Measurements from ENCODE around the gene THUMPD2. TPM values are rescaled to one million over a fixed set of nuclear protein-coding genes. Genes with fewer than 3 reads are reported as not detected.
"Not testable (repeated sequence)": the region's sequence is repeated elsewhere in the genome, so short reads cannot be mapped to it uniquely, and the experiment has no call there.

THUMPD2 gene
- total RNA-seq, 2 donors from 2014 or later, result 7.9 to 9.9 TPM

GRCh38 chr2:39772086-39772811 is 6.8 kb downstream of the THUMPD2 start:
- intact Hi-C loops (cut with DNase I, micrococcal nuclease), result no loop called here
- no peak for ATAC-seq
- no peak for DNase-seq

GRCh38 chr2:39762448-39762847 is 16.6 kb downstream of the THUMPD2 start:
- intact Hi-C loops (cut with DNase I, micrococcal nuclease), result no loop called here
- ATAC-seq (peak; percentile 94), DNase-seq (no peak)

- DNase-seq (no peak), ATAC-seq (no peak)
- intact Hi-C loops (cut with DNase I, micrococcal nuclease), result no loop called here
Measured at GRCh38 chr2:39757156-39757555, 21.9 kb downstream of the THUMPD2 start.

- intact Hi-C loops (cut with DNase I, micrococcal nuclease), result no loop called here
- no peak for ATAC-seq
Measured at GRCh38 chr2:39755466-39755865, 23.6 kb downstream of the THUMPD2 start.

GRCh38 chr2:39743269-39743776 is 35.7 kb downstream of the THUMPD2 start:
- intact Hi-C loops (cut with DNase I, micrococcal nuclease), result no loop called here
- ATAC-seq (no peak), DNase-seq (no peak)

More at GRCh38 chr2:39755466-39755865, 23.6 kb downstream of the THUMPD2 start:
- DNase-seq, result no peak

GRCh38 chr2:39741871-39742270 is 37.2 kb downstream of the THUMPD2 start:
- DNase-seq, result no peak
- ATAC-seq, result no peak
- intact Hi-C loops (cut with DNase I, micrococcal nuclease), result no loop called here

GRCh38 chr2:39739386-39739785 is 39.7 kb downstream of the THUMPD2 start:
- intact Hi-C loops (cut with DNase I, micrococcal nuclease), result no loop called here
- ATAC-seq, result no peak
- no peak for DNase-seq

- DNase-seq, result no peak
- intact Hi-C loops (cut with DNase I, micrococcal nuclease), result no loop called here
- ATAC-seq, result no peak
Measured at GRCh38 chr2:39738936-39739335, 40.1 kb downstream of the THUMPD2 start.

GRCh38 chr2:39737661-39738060 is 41.4 kb downstream of the THUMPD2 start:
- ATAC-seq (no peak), DNase-seq (no peak)
- intact Hi-C loops (cut with DNase I, micrococcal nuclease), result no loop called here

- intact Hi-C loops (cut with DNase I, micrococcal nuclease), result no loop called here
- ATAC-seq (no peak), DNase-seq (no peak)
Measured at GRCh38 chr2:39736640-39737039, 42.4 kb downstream of the THUMPD2 start.

GRCh38 chr2:39735648-39736047 is 43.4 kb downstream of the THUMPD2 start:
- no peak for DNase-seq
- no peak for ATAC-seq
- intact Hi-C loops (cut with DNase I, micrococcal nuclease), result no loop called here

- ATAC-seq, result no peak
- intact Hi-C loops (cut with DNase I, micrococcal nuclease), result no loop called here
- DNase-seq, result no peak
Measured at GRCh38 chr2:39734445-39734844, 44.6 kb downstream of the THUMPD2 start.

- intact Hi-C loops (cut with DNase I, micrococcal nuclease), result no loop called here
Measured at GRCh38 chr2:39733070-39733674, 45.9 kb downstream of the THUMPD2 start.

GRCh38 chr2:39732482-39732881 is 46.6 kb downstream of the THUMPD2 start:
- ATAC-seq, result no peak
- DNase-seq, result no peak

More at GRCh38 chr2:39733070-39733674, 45.9 kb downstream of the THUMPD2 start:
- DNase-seq (no peak), ATAC-seq (no peak)

GRCh38 chr2:39731546-39731945 is 47.5 kb downstream of the THUMPD2 start:
- intact Hi-C loops (cut with DNase I, micrococcal nuclease), result no loop called here
- no peak for ATAC-seq
- no peak for DNase-seq

More at GRCh38 chr2:39732482-39732881, 46.6 kb downstream of the THUMPD2 start:
- intact Hi-C loops (cut with DNase I, micrococcal nuclease), result no loop called here

- peak; percentile 67 for ATAC-seq
- intact Hi-C loops (cut with DNase I, micrococcal nuclease), result no loop called here
- DNase-seq, result no peak
Measured at GRCh38 chr2:39730685-39731302, 48.3 kb downstream of the THUMPD2 start.

GRCh38 chr2:39730276-39730675 is 48.8 kb downstream of the THUMPD2 start:
- no peak for DNase-seq
- intact Hi-C loops (cut with DNase I, micrococcal nuclease), result no loop called here
- ATAC-seq, result no peak

GRCh38 chr2:39728941-39729351 is 50.1 kb downstream of the THUMPD2 start:
- ATAC-seq (peak; percentile 63), DNase-seq (peak in 1 of 2 donors; percentile 38)
- intact Hi-C loops (cut with DNase I, micrococcal nuclease), result no loop called here

GRCh38 chr2:39728085-39728484 is 51.0 kb downstream of the THUMPD2 start:
- intact Hi-C loops (cut with DNase I, micrococcal nuclease); DNase-seq; ATAC-seq: not testable (repeated sequence)

- intact Hi-C loops (cut with DNase I, micrococcal nuclease), result no loop called here
- no peak for DNase-seq
- no peak for ATAC-seq
Measured at GRCh38 chr2:39725401-39725800, 53.7 kb downstream of the THUMPD2 start.
